Keratinocyte (primary cell): ENCODE data around the gene ITGB6.

Source experiments
- EZH2 ChIP-seq: IDR thresholded peaks from one replicate; pipeline ENCODE4 v1.6.1; 2012; ENCODE audit warnings: inconsistent platforms, mild to moderate bottlenecking, low read length, moderate library complexity
- TF ChIP-seq, protein P1 (sequence below), 3 experiments: IDR thresholded peaks in 1 of 3; conservative IDR thresholded peaks in 1 of 3; optimal IDR thresholded peaks in 1 of 3; 2 replicates in 2 of 3; 3 replicates in 1 of 3; pipeline versions ENCODE3 to v1.5.1; 2011; ENCODE audit warnings: low read length in 3 of 3, mild to moderate bottlenecking in 3 of 3, moderate library complexity in 2 of 3, control low read depth in 1 of 3, inconsistent platforms in 1 of 3; ENCODE audit not compliant: insufficient read depth in 2 of 3; ENCODE audit errors: extremely low read depth in 1 of 3

DNA sequence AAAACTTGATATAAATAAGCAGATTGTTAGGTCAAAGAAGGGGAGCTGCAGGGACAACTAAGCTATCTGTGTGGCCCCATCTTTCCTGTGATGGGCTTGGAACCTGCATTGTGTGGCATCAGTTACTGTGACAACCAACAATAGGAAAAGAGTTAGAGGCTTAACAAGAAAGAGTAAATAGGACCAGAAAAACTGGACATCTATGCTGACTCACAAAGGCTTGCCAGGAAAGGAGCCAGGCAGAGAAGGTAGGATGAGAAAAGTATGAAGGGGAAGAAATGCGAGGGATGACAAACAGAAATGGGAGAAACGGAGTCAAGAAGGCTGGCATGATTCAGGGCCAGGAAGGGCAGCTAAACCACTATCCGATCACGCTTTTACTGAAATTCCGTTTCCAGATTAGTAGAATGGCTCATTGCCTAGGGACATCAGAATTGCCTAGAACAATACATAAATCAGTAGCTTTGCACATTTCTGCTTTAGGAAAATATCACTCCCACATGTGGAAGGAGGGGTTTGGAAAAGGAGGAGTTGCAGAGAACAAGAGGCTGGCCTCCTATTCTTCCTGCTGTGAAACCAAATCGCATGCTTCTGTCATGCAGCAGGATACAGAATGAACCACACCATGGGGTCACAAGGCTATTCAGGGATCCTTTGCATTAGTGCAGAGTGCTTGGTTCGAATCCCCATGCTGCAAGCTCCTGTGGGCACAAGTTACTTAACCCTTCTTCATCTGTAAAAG, 144.9 kb downstream of the ITGB6 start:
- TF ChIP-seq EZH2, result no peak
- TF ChIP-seq, protein P1, sequence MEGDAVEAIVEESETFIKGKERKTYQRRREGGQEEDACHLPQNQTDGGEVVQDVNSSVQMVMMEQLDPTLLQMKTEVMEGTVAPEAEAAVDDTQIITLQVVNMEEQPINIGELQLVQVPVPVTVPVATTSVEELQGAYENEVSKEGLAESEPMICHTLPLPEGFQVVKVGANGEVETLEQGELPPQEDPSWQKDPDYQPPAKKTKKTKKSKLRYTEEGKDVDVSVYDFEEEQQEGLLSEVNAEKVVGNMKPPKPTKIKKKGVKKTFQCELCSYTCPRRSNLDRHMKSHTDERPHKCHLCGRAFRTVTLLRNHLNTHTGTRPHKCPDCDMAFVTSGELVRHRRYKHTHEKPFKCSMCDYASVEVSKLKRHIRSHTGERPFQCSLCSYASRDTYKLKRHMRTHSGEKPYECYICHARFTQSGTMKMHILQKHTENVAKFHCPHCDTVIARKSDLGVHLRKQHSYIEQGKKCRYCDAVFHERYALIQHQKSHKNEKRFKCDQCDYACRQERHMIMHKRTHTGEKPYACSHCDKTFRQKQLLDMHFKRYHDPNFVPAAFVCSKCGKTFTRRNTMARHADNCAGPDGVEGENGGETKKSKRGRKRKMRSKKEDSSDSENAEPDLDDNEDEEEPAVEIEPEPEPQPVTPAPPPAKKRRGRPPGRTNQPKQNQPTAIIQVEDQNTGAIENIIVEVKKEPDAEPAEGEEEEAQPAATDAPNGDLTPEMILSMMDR (optimal IDR thresholded peaks at IDR 0.05 in 1 of 3, IDR thresholded peaks at IDR 0.05 in 1 of 3, conservative IDR thresholded peaks at IDR 0.05 in 1 of 3; ENCODE audit: extremely low read depth in 1 of 3, insufficient read depth in 2 of 3, low read length in 3 of 3), result no peak
